Vagina (tissue), 2 donors: ENCODE measurements around the gene SLC2A9. TPM values are rescaled to one million over a fixed set of nuclear protein-coding genes. Genes with fewer than 3 reads are reported as not detected.

Experiments
- DNase-seq, 2 donors: peaks; one replicate each; pipeline ENCODE4 v3.0.0-alpha.2; 2017; ENCODE audit errors: extremely low spot score in 2 of 2
- H3K27ac ChIP-seq: fragments of 200-600 bp; sonication (generic); one replicate; pipeline ENCODE4 v1.5.1; 2019
- H3K27me3 ChIP-seq: fragments of 200-600 bp; sonication (generic); one replicate; pipeline ENCODE4 v1.5.1; 2019
- H3K36me3 ChIP-seq, 2 donors: fragments of 200-600 bp; sonication (generic); one replicate each; pipeline ENCODE4 v1.5.1; 2017 to 2019
- H3K4me1 ChIP-seq: fragments of 200-600 bp; sonication (generic); one replicate; pipeline ENCODE4 v1.5.1; 2019
- H3K4me3 ChIP-seq, 2 donors: fragments of 200-600 bp; sonication (generic); 1 replicate in 1 of 2; 2 replicates in 1 of 2; pipeline ENCODE4 v1.5.1; 2016 to 2019
- H3K9me3 ChIP-seq: fragments of 200-600 bp; sonication (generic); one replicate; pipeline ENCODE4 v1.5.1; 2019
- POLR2A ChIP-seq, 2 donors: fragments of 450-650 bp; IDR thresholded peaks; one replicate each; pipeline ENCODE4 v1.6.1; 2017; ENCODE audit warnings: antibody characterized with exemption in 2 of 2, mild to moderate bottlenecking in 2 of 2, moderate library complexity in 2 of 2
- POLR2AphosphoS5 ChIP-seq, 2 donors: sonication (generic); formaldehyde crosslinking; IDR thresholded peaks; one replicate each; pipeline ENCODE4 v1.9.0; 2017; ENCODE audit warnings: antibody characterized with exemption in 2 of 2, mild to moderate bottlenecking in 2 of 2, low read depth in 1 of 2; ENCODE audit not compliant: insufficient read depth in 1 of 2
- intact Hi-C: fragments of 100-400 bp; cut with DNase I; formaldehyde crosslinking; loops from one replicate; pipeline ENCODE4 v1.15.1; 2023
- total RNA-seq: library from RNA; depleted of rRNA; stranded (reverse); fragments of >200 nt; gene quantifications from one replicate; pipeline ENCODE4 v1.2.3, GENCODE V29; 2016
- TF ChIP-seq, protein P1 (sequence below), 3 experiments: fragments of 450-650 bp in 2 of 3; fragments of 200-600 bp in 1 of 3; sonication (generic) in 1 of 3; IDR thresholded peaks; one replicate each; pipeline ENCODE4 v1.5.1; 2017 to 2019; ENCODE audit warnings: antibody characterized with exemption in 3 of 3, mild to moderate bottlenecking in 2 of 3, moderate library complexity in 2 of 3

Gene SLC2A9
- total RNA-seq, 1 donor from 2014 or later = 7.9 TPM

DNA sequence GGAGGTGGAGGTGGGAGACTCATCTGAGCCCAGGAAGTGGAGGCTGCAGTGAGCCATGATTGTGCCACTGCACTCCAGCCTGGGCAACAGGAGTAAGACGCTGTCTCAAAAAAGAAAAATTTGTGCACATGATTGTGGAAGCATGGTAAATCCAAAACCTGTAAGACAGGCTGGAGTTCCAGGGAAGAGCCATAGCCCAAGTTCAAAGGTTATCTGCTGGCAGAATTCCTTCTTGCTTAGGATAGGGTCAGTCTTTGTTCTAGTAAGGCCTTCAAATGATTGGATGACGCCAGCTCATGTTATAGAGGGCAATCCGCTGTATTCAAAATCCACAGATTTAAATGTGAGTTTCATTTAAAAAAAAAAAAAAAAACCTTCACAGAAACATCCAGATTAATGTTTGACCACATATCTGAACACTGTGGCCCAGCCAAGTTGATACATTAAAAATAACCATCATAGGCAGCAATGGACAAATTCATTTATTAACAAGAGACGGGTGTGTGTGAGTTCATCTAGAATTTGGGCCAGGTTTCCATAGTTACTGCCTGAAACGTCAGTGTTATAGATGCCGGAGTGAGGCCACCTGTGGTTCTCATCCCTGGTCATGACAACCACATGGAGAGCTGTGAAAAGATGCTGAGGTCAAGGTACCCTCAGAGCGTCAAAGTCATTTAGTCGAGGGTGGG, 35.2 kb upstream of the SLC2A9 start:
- no peaks in the 10 kb centered on the region for H3K36me3 ChIP-seq
- H3K27ac ChIP-seq = no peak overlapping the region
- intact Hi-C loops = no loop called here
- no peaks in the 10 kb centered on the region for H3K27me3 ChIP-seq
- no peaks in the 10 kb centered on the region for H3K9me3 ChIP-seq
- DNase-seq = no peak
- H3K4me3 ChIP-seq = no peak overlapping the region
- TF ChIP-seq POLR2A (IDR thresholded peaks at IDR 0.05) (no peak), POLR2AphosphoS5 (IDR thresholded peaks at IDR 0.05; ENCODE audit: insufficient read depth in 1 of 2, low read depth in 1 of 2) (no peak)
- TF ChIP-seq, protein P1, sequence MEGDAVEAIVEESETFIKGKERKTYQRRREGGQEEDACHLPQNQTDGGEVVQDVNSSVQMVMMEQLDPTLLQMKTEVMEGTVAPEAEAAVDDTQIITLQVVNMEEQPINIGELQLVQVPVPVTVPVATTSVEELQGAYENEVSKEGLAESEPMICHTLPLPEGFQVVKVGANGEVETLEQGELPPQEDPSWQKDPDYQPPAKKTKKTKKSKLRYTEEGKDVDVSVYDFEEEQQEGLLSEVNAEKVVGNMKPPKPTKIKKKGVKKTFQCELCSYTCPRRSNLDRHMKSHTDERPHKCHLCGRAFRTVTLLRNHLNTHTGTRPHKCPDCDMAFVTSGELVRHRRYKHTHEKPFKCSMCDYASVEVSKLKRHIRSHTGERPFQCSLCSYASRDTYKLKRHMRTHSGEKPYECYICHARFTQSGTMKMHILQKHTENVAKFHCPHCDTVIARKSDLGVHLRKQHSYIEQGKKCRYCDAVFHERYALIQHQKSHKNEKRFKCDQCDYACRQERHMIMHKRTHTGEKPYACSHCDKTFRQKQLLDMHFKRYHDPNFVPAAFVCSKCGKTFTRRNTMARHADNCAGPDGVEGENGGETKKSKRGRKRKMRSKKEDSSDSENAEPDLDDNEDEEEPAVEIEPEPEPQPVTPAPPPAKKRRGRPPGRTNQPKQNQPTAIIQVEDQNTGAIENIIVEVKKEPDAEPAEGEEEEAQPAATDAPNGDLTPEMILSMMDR (IDR thresholded peaks at IDR 0.05) = no peak
- H3K4me1 ChIP-seq = no peaks in the 10 kb centered on the region

DNA sequence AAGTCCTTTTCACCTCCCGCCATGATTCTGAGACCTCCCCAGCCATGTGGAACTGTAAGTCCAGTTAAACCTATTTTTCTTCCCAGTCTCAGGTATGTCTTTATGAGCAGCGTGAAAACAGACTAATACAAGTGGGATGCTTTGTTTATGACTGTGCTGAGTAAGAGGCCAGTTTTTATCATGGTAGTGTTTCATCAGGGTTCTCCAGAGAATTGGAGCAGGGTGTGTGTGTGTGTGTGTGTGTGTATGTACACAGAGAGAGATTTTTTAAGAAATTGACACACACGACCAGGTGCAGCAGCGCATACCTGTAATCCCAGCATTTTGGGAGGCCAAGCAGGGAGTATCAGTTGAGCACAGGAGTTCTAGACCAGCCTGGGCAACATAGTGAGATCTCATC, 34.6 kb upstream of the SLC2A9 start:
- DNase-seq = peak in 1 of 2 donors; percentile 31
- TF ChIP-seq, protein P1 (IDR thresholded peaks at IDR 0.05) = no peak
- TF ChIP-seq POLR2AphosphoS5 (IDR thresholded peaks at IDR 0.05; ENCODE audit: insufficient read depth in 1 of 2, low read depth in 1 of 2) (no peak), POLR2A (IDR thresholded peaks at IDR 0.05) (no peak)
- H3K27ac ChIP-seq = no peak overlapping the region

DNA sequence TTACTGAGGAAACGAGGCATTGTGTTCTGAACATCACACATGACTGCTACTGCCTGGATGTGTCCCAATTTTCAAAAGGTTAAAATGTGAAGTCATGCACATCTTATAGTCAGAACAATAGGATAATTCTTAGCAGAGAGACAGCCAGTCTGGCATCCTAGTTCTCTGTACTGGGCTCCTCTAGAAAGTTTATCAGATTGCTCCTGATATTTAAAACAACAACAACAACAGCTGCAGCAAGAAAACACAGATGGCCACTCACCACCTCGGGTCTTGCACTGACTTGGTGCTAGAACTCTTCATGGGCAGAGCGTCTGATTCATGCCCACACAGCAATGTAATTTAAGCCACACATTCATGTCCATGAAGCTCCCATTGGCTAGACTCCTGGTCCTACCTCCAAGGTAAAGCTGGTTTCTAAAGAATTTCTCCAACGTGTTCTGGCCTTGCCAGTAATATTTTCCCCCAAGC, 33.3 kb upstream of the SLC2A9 start:
- Histone ChIP-seq H3K36me3 (no peaks in the 10 kb centered on the region), H3K27me3 (no peaks in the 10 kb centered on the region), H3K4me1 (no peaks in the 10 kb centered on the region), H3K27ac (no peak overlapping the region), H3K9me3 (no peaks in the 10 kb centered on the region), H3K4me3 (no peak overlapping the region)
- DNase-seq = peak; percentile 34 to 60
- intact Hi-C loops = no loop called here
- TF ChIP-seq POLR2A (IDR thresholded peaks at IDR 0.05) = no peak
- no peak for TF ChIP-seq POLR2AphosphoS5 (IDR thresholded peaks at IDR 0.05; ENCODE audit: insufficient read depth in 1 of 2, low read depth in 1 of 2)
- TF ChIP-seq, protein P1 (IDR thresholded peaks at IDR 0.05) = no peak

More for the DNA sequence above, 34.6 kb upstream of the SLC2A9 start:
- Histone ChIP-seq H3K4me1 (no peaks in the 10 kb centered on the region), H3K36me3 (no peaks in the 10 kb centered on the region), H3K9me3 (no peaks in the 10 kb centered on the region), H3K27me3 (no peaks in the 10 kb centered on the region), H3K4me3 (no peak overlapping the region)
- intact Hi-C loops = no loop called here

DNA sequence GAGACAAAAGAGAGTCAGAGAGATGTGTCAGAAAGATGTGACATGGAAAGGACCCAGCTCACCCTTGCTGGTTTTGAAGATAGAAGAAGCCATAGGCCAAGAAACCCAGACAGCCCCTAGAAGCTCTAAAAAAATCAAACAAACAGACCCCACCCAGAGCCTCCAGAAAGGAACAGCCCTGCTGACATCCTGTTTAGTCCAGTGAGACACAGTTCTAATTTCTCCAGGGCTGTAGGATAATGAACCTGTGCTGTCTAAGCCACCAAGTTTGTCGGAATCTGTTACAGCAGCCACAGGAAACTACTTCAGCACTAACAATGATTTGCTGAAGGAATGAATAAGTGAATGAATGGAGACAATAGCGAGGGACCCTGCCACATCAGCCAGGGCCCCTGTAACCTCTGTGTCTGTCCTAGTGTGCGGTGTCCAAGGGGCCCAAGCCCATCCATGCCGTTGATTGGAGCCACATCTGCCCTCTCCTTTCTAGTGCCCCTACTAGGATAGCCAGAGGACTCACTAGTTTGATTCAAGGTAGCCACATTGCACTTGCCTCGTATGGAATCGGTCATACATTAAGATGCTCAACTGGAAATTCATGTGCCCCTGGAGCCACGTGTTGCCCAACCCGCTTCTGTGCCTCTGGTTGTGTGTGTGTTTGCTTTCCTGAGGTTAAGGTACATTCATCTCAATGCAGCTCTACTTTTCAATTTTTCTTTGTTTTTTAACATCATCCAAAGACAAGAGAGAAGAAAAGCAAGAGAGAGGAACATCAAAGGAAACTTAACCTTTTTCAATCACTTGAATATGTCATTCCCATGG, 32.5 kb upstream of the SLC2A9 start:
- Histone ChIP-seq H3K4me1 (no peaks in the 10 kb centered on the region), H3K36me3 (no peaks in the 10 kb centered on the region), H3K27me3 (no peaks in the 10 kb centered on the region), H3K9me3 (no peaks in the 10 kb centered on the region), H3K4me3 (no peak overlapping the region), H3K27ac (no peak overlapping the region)
- TF ChIP-seq, protein P1 (IDR thresholded peaks at IDR 0.05) = no peak
- TF ChIP-seq POLR2AphosphoS5 (IDR thresholded peaks at IDR 0.05; ENCODE audit: insufficient read depth in 1 of 2, low read depth in 1 of 2) (no peak), POLR2A (IDR thresholded peaks at IDR 0.05) (no peak)
- intact Hi-C loops = no loop called here
- peak; percentile 42 to 84 for DNase-seq
